ENCODE results near the gene RTN1. TPM values are rescaled to one million over a fixed set of nuclear protein-coding genes. Genes with fewer than 3 reads are reported as not detected.

Gene RTN1
- total and polyA plus RNA-seq, 12 donors = 2.9 to 19.7 (median 7.6) TPM

- no peak overlapping the region for H3K4me3 ChIP-seq
- no peaks in the 10 kb centered on the region for H3K4me1 ChIP-seq (replicated peaks in 1 of 2)
- no peak for DNase-seq
- no peaks in the 10 kb centered on the region for H3K36me3 ChIP-seq (replicated peaks in 1 of 2)
- H3K27ac ChIP-seq = no peak overlapping the region
- peaks cover 22% of the 10 kb centered on the region for H3K27me3 ChIP-seq
- H3K9me3 ChIP-seq (replicated peaks in 1 of 3) = no peaks in the 10 kb centered on the region
- intact Hi-C loops (cut with DNase I) = no loop called here
- 51 to 65% (median 56%) methylated on average over 3 of the region's 3 CpGs for WGBS, 4 donors
- TF ChIP-seq CTCF (IDR thresholded peaks at IDR 0.05) = no peak
- no peak for TF ChIP-seq POLR2A (IDR thresholded peaks at IDR 0.05)
Measured at GRCh38 chr14:59633486-59633885, 237.1 kb downstream of the RTN1 start.

- Histone ChIP-seq H3K27ac (no peak overlapping the region), H3K4me1 (replicated peaks in 1 of 2) (no peaks in the 10 kb centered on the region), H3K36me3 (replicated peaks in 1 of 2) (no peaks in the 10 kb centered on the region), H3K9me3 (replicated peaks in 1 of 3) (no peaks in the 10 kb centered on the region), H3K4me3 (no peak overlapping the region), H3K27me3 (peaks cover 22% of the 10 kb centered on the region)
- peak in 2 of 7 donors; percentile 14 to 35 for DNase-seq
- TF ChIP-seq CTCF (IDR thresholded peaks at IDR 0.05) (peak in 4 of 6 experiments; percentile 37 to 48 (median 43)), POLR2A (IDR thresholded peaks at IDR 0.05) (no peak)
- intact Hi-C loops (cut with DNase I) = no loop called here
- WGBS, 4 donors = 50 to 63% (median 58%) methylated on average over 3 of the region's 3 CpGs
Measured at GRCh38 chr14:59632381-59632780, 238.2 kb downstream of the RTN1 start.

- WGBS, 4 donors = 19 to 28% (median 23%) methylated on average over 3 of the region's 3 CpGs
- DNase-seq = no peak
- TF ChIP-seq POLR2A (IDR thresholded peaks at IDR 0.05) = no peak
- TF ChIP-seq CTCF (IDR thresholded peaks at IDR 0.05) = peak in 1 of 6 experiments; percentile 5
- no peaks in the 10 kb centered on the region for H3K4me1 ChIP-seq (replicated peaks in 1 of 2)
- no peaks in the 10 kb centered on the region for H3K36me3 ChIP-seq (replicated peaks in 1 of 2)
- peaks cover 22% of the 10 kb centered on the region for H3K27me3 ChIP-seq
- H3K27ac ChIP-seq = no peak overlapping the region
- no peak overlapping the region for H3K4me3 ChIP-seq
- intact Hi-C loops (cut with DNase I) = no loop called here
- no peaks in the 10 kb centered on the region for H3K9me3 ChIP-seq (replicated peaks in 1 of 3)
Measured at GRCh38 chr14:59631237-59631636, 239.3 kb downstream of the RTN1 start.

- intact Hi-C loops (cut with DNase I) = no loop called here
- no peaks in the 10 kb centered on the region for H3K36me3 ChIP-seq (replicated peaks in 1 of 2)
- H3K27me3 ChIP-seq = peaks cover 22% of the 10 kb centered on the region
- 2 to 4% (median 2%) methylated on average over 11 to 57 of the region's 57 CpGs for WGBS, 4 donors
- no peaks in the 10 kb centered on the region for H3K4me1 ChIP-seq (replicated peaks in 1 of 2)
- H3K27ac ChIP-seq = no peak overlapping the region
- H3K4me3 ChIP-seq = no peak overlapping the region
- TF ChIP-seq POLR2A (IDR thresholded peaks at IDR 0.05) (no peak), CTCF (IDR thresholded peaks at IDR 0.05) (no peak)
- no peak for DNase-seq
- no peaks in the 10 kb centered on the region for H3K9me3 ChIP-seq (replicated peaks in 1 of 3)
Measured at GRCh38 chr14:59630288-59630963, 240.2 kb downstream of the RTN1 start.

Measured in adrenal gland (tissue), 12 donors.